Fibroblast of the aortic adventitia (primary cell): ENCODE results near the gene WDR20. TPM values are rescaled to one million over a fixed set of nuclear protein-coding genes. Genes with fewer than 3 reads are reported as not detected.

ENCODE experiments used
- DNase-seq: peaks from one replicate; pipeline ENCODE4 v3.0.0-alpha.2; 2010; ENCODE audit warnings: low read depth
- H3K4me3 ChIP-seq: 2 replicates; pipeline ENCODE4 v1.5.1; 2011; ENCODE audit warnings: low read depth, mild to moderate bottlenecking, control low read depth, low read length, moderate library complexity
- total RNA-seq: library from RNA; depleted of rRNA; stranded (reverse); fragments of >200 nt; gene quantifications from 2 replicates; pipeline ENCODE4 v1.2.3, GENCODE V29; 2012; ENCODE audit warnings: low replicate concordance
- TF ChIP-seq, protein P1 (sequence below): IDR thresholded peaks from 2 replicates; pipeline ENCODE4 v1.5.1; 2011; ENCODE audit warnings: mild to moderate bottlenecking, low read length, control low read depth, inconsistent platforms; ENCODE audit not compliant: insufficient read depth

Gene WDR20
- total RNA-seq, 1 donor: 14.6 TPM

GRCh38 chr14:102192840-102193502, 53.3 kb downstream of the WDR20 start:
- DNase-seq: no peak
- TF ChIP-seq, protein P1, sequence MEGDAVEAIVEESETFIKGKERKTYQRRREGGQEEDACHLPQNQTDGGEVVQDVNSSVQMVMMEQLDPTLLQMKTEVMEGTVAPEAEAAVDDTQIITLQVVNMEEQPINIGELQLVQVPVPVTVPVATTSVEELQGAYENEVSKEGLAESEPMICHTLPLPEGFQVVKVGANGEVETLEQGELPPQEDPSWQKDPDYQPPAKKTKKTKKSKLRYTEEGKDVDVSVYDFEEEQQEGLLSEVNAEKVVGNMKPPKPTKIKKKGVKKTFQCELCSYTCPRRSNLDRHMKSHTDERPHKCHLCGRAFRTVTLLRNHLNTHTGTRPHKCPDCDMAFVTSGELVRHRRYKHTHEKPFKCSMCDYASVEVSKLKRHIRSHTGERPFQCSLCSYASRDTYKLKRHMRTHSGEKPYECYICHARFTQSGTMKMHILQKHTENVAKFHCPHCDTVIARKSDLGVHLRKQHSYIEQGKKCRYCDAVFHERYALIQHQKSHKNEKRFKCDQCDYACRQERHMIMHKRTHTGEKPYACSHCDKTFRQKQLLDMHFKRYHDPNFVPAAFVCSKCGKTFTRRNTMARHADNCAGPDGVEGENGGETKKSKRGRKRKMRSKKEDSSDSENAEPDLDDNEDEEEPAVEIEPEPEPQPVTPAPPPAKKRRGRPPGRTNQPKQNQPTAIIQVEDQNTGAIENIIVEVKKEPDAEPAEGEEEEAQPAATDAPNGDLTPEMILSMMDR: no peak

GRCh38 chr14:102194856-102195255, 55.2 kb downstream of the WDR20 start:
- TF ChIP-seq, protein P1: no peak
- DNase-seq: no peak
- H3K4me3 ChIP-seq: no peak overlapping the region

More at GRCh38 chr14:102192840-102193502, 53.3 kb downstream of the WDR20 start:
- no peak overlapping the region for H3K4me3 ChIP-seq

GRCh38 chr14:102195446-102195845, 55.7 kb downstream of the WDR20 start:
- peak; percentile 20 for DNase-seq
- no peak overlapping the region for H3K4me3 ChIP-seq
- TF ChIP-seq, protein P1: no peak

DNA sequence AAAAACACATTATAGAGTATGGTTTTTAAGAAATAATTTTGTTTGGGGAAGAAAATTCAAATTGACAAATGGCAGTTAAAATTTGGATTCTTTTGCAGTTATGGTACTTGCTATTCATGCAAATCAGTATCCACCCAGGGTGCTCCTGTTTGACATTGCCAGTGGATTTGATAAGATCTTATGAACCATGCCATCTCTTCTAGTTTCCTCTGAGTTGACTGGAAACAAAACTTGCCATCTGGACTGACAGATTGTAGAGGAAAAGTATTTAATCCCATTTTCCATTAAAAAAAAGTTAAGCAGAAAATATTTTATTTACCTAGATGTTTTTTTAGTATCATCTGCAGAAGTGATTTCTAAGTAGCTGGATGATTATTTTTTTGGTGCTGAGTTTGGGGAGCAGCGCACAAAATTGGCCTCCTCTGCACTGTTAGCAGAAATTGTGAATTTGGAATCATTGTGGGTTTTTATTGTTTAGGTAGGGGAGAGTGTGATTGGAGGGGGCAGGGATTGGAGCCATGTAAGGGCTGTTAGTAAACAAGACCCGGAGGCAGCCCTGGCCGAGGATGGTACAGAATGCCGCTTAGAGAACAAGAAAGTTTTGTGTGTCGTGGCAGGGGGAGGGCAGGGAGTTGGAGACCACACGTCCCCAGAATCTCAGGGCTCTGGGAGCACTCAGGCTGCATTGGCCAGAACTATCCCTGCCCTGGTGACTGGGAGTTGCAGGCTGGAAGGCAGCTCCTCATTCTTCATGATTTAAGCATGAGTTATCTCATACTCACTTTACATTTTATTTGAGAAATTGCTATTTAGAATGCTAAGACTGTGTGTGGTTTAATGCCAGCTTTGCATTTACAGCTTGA, 56.6 kb downstream of the WDR20 start:
- TF ChIP-seq, protein P1: no peak

DNA sequence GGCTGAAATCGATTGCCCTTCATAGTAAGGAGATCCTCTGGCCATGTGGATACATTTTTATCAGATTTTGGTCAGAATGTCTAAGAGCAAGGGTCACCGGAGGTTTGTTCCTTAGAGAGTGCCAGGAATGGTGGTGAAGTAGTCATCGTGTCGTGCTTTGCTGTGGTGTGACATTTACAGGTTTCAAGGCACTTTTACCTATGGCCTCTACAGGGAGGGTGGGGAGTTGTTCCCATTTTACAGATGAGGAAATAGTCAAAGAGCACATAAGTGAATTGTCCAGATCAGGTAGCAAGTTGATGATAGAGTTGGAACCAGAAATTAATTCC, 57.2 kb downstream of the WDR20 start:
- TF ChIP-seq, protein P1: no peak
- H3K4me3 ChIP-seq: no peak overlapping the region
- DNase-seq: no peak

More for the DNA sequence above, 56.6 kb downstream of the WDR20 start:
- DNase-seq: no peak
- no peak overlapping the region for H3K4me3 ChIP-seq

DNA sequence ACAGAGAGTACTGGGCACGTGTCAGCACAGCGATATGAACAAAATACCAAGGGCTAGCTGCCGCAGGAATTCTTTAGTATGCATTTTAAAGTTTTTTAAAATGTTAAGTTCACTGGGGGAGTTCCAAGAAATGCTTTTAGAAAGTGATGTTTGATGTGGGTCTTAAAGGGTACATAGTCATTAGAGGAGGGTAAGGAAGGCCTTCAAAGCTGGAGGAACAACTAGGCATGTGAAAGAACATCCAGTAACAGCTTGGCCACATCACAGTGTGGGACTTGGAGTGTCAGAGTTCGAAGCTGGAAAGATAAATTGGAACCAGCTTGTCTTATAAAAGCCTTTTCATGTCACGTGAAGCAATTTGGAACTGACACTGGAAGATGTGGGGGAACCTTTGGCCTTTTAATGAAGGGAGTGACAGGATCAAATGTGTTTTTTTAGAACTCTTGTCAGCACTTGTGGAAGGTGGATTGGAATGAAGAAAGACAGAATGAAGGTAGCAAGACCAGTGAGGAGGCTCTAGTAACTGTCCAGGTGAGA, 57.7 kb downstream of the WDR20 start:
- DNase-seq: no peak
- H3K4me3 ChIP-seq: no peak overlapping the region

More for the DNA sequence above, 57.7 kb downstream of the WDR20 start:
- TF ChIP-seq, protein P1: no peak
